Esophagus mucosa (tissue), 1 donor: Measurements from ENCODE around the gene PCDHGC4. TPM values are rescaled to one million over a fixed set of nuclear protein-coding genes. Genes with fewer than 3 reads are reported as not detected.

Source experiments
- ATAC-seq: fragments of 200-7000 bp; cut with Tn5 transposase; one replicate; pipeline ENCODE4 v1.9.1; 2020
- total RNA-seq: library from RNA; stranded (reverse); gene quantifications from one replicate; pipeline ENCODE4 v1.2.4, GENCODE V29; 2023
- donor health status: DM: yes; HTN: yes; CAD: no.

The PCDHGC4 gene
- total RNA-seq, 1 donor from 2014 or later: 1.1 TPM

DNA sequence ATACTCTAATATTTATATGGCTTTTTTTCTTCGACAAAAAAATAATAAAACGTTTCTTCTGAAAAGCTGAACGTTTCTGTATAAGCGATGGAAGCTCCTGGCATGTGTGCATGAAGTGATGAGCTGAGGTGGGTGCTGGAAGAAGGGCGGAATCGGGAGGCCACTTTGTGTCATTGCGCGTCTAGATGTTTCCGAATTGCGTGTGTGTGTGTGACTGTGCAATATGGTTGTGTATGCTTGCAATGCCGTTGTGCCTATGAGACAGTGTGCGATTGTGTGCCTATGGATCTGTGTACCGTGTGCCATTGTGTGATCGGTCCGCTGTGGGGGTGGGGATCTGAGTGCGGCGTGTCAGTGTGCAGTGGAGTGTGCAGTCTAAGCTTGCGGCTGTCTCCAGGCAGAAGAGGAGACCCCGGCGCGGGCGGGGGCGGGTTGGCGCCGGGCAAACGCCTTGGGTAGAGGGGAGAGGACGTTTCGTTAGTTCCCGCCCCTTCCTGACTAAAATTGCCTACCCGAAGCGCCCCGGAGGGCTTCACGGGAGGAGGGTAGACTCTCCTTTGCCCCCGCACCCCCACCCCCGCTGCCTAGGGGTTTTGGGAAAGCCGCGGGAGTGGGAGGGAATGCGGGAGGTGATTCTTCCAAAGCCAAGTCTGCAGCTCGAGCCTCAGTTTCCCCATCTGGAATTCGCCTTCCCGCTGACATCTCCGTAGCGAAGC, 28.2 kb downstream of the PCDHGC4 start:
- ATAC-seq: peak; percentile 51

GRCh38 chr5:141513627-141514329, 28.9 kb downstream of the PCDHGC4 start:
- peak; percentile 46 for ATAC-seq

- peak; percentile 75 for ATAC-seq
Measured at GRCh38 chr5:141514330-141515133, 29.7 kb downstream of the PCDHGC4 start.

DNA sequence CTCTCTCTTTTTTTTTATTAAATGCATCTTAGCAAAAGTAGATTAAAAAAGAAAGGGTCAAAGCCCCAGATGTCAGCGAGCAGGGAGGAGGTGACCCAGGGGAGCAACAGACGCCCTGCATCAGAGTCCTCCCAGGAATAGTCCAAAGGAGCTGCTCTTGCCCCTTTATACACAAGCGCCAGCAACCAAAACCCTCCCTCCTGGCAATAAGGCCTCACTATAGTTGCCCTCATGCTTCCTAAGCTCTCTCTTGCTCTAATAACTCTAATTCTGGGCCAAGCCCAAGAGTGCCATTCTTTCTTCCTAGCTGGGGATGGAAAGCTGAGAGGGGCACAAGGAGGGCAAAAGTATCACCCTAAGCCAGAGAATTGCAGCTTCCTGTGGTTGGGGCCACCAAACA, 30.3 kb downstream of the PCDHGC4 start:
- no peak for ATAC-seq

GRCh38 chr5:141515946-141516671, 31.3 kb downstream of the PCDHGC4 start:
- ATAC-seq: no peak

GRCh38 chr5:141516672-141517025, 31.8 kb downstream of the PCDHGC4 start:
- ATAC-seq: no peak

DNA sequence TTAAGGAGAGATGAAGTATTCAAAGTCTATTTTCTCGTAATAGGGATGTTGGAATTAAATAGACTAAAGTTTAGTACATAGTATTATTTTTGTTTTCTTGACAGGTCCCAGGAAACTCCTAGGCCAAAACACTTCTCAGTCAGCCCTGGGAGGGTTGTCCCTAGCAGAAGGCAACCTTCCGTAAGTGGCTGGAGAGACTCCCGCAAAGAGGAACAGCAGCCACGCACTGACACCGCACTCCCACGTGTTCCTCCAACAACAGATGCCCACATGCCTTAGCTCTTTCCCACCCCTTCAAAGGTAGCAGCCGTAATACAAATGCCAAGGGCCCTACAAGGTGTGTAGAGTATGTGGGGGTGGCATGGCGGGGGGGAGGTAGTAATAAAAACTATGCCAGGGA, 32.5 kb downstream of the PCDHGC4 start:
- no peak for ATAC-seq

DNA sequence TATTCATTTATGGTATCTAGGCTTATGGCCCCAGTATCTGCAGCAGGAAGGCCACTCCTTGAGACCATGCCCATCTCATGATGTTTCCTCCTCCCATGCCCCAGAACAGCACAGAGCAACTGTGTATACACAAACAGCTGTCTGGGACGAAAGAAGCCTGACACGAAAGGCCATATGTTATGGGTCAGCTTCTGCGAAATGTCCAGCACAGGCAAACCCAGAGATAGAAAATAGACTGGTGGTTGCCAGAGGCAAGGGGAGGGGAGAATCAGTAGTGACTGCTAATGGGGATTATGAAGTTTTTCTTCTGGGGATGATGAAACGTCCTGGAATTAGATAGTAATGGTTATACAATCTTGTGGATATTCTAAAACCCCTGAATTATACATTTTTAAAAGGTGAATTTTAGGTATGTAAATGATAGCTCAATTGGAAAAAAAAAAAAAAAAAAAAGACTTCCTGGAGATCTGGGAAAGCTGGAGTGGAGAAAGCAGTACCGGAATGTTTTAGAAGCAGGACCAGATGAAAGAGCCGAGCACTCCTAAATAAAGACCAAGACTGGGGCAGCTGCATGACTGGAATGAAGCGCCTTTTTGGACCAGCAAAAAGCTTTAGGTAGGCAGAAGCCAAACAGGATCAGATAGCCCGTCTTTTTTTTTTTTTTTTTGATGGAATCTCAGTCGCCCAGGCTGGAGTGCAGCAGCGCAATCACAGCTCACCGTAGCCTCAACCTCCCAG, 33.2 kb downstream of the PCDHGC4 start:
- no peak for ATAC-seq

DNA sequence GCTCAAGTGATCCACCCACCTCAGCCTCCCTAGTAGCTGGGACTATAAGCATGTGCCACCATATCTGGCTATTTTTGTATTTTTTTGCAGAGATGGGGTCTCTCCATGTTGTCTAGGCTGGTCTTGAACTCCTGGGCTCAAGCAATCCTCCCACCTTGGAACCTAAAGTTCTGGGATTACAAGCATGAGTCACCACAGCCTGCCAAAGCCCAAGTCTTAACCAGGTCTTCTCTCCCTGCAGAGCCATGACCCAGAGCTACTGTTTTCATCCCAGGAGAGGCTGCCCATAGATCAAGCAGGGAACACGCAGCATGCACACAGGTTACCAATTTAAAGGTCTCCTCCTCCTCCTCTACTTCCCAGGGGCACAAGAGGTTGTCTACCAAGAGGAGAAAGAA, 33.8 kb downstream of the PCDHGC4 start:
- no peak for ATAC-seq

- ATAC-seq: peak; percentile 67
Measured at GRCh38 chr5:141519605-141520565, 35.1 kb downstream of the PCDHGC4 start.

DNA sequence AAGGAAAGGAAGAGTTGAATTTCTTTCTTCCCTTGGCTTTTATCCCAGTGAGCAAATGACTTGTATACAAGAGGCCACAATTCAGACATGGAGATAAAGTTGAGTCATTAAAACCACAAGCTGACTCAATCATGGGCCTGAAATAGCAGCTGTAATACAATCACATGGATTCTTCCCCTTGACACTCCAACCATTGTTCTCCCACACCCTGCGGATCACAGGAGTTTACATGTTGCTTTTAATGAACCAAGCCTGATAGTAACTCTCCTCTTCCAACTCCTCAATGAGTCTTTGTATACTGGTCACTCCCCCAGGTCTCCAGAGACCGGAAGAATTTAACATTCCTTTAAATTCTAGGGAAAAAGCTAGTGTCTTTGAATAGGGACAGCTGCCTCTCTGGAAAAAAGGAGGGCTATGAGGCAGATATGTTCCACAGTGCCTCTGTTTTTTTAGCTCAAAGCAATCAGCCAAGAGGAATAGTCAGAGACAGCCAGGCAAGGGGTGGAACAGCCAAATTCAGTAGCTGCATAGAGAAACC, 36.5 kb downstream of the PCDHGC4 start:
- peak; percentile 85 for ATAC-seq

DNA sequence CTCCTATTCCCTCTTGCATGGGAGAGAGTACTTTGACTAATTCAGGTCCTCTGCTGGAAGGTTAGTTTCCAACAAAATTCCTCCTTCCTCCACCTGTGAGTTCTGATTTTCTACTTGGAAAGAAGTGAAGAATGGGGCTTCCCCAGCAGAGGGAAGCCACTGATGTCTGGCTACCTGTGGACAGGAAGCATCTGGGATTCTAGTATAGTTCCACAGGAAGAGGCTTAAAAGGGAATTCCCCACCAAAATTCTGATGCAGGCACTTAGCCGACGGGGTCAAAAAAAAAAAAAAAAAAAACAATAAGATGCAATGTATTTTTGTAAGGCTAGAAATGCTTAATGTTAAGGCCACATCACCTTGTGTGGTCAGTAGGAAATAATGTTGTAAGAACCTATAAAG, 37.5 kb downstream of the PCDHGC4 start:
- no peak for ATAC-seq

DNA sequence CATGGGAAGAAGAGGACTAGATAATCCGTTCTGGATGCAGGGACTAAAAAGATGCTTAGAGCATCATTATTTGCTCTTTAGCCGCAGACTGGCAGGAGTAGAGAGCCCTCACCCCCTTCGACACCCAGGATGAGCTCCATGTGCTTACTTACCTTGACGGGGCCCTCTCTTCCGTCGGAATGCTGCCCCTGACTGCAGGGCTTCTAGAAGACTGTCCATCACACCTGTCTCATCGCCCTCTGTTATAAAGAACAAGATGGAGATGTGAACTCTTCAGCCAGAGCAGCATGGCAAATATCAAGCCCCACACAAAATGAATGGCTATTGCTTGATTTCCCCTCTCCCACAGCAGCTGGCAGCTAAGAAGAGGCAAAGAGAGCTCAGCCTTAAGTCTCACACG, 39.2 kb downstream of the PCDHGC4 start:
- no peak for ATAC-seq

- ATAC-seq: peak; percentile 83
Measured at GRCh38 chr5:141524604-141525597, 40.1 kb downstream of the PCDHGC4 start.

DNA sequence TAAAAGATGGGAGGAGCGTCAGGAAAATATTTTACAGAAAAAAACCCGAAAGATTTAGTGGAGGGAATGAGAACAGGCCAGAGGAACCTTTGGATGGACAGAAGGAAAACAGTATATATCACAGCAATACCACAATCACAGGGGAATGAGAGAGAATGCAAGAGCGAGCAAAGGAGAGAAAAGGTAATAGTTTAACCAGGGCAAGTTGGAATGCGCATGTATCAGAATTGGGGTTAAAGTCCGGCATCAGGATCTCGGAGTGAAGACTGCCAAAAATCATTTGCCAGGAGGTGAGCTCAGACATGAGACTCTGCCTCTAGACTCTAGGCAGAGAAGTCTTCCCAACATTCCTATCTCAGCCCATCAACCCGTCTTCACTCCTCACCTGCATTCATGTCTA, 40.8 kb downstream of the PCDHGC4 start:
- no peak for ATAC-seq

DNA sequence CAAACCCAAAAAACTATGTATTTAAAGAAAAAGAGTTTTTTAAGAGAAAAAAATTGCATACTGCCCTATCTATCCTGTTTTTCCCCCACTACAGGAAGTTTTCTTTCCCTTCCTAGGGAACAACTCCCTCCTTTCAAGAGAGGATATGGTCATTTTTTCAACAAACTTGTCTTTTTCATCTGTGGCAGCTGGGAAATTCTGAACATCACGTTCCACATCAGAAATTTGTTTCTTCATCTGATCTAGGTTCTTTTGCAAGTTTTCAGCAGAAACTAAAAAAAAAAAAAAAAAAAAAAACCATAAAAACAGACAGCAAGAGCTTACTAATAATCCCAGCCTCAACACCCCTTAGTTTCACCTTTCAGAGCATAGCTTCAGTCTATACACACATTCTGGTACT, 42.6 kb downstream of the PCDHGC4 start:
- ATAC-seq: no peak

DNA sequence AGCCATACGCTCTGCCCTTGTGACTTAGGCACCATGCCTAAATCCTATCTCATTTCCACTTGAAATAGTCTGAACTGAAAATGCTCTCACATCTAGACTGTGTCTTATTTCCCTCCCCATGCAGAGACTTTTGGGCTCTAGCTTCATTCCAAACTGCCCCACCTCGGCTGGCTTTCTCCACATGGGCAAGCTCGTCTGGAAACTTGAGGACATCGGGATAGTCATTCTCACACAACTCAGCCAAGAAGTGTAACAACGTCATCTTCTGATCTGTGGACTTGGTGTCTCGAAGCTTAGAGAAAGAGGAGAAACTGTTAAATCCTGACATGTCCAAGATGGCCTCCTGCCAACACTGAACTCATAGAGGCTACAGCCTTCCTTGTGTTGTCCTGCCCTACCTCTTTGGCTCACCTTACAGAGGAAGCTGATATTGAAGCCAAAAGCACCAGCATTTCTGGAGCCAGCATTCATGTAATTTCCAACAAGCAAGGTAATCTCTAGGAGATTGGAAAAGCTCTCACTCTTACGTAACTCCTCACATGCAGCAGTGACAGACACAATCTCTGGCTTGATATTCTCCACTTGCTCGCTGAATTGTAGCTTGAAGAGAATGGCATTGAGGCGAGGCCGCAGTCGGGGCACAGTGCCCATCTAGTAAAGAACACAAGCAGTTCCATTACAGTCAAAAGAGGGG, 43.6 kb downstream of the PCDHGC4 start:
- peak; percentile 17 for ATAC-seq

DNA sequence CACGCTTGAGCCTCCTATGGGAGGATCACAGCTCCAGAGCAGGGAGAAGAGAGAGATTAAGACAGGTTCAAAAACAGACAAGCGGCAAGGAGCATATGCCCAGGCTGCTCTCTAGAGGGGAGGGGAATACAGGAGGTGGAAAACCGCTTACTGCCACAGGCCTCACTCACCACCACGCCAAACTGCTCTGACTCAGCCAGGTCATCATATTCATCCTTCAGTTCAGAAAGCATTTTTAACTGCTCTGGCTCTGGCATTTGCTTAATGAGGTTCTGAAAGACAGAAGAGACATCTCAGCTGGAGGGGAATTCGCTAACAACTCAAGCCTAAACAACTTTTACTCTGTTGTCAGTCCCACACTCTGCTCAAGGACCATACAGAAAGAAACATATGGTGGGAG, 44.2 kb downstream of the PCDHGC4 start:
- peak; percentile 52 for ATAC-seq

DNA sequence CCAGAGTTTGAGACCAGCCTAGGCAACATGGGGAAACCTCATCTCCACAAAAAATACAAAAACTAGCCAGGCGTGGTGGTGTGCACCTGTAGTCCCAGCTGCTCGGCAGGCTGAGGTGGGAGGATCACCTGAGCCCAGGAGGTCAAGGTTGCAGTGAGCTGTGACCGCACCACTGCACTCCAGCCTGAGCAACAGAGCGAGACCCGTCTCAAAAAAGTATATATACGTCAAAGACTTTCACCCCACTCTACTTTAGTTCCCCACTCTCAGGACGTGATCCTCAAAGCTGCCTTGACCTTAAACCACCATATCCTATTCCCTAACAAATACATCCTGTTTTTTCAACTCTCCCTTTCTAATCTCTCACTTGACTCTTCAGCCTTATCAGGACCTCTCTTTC, 45.0 kb downstream of the PCDHGC4 start:
- no peak for ATAC-seq
